CD8-positive, alpha-beta memory T cell (primary cell): ENCODE data around the gene GARIN5A. TPM values are rescaled to one million over a fixed set of nuclear protein-coding genes. Genes with fewer than 3 reads are reported as not detected.
"Not testable (repeated sequence)": the region's sequence is repeated elsewhere in the genome, so short reads cannot be mapped to it uniquely, and the experiment has no call there.

Source experiments
- CTCF ChIA-PET: fragments of 350-600 bp; sonication (Branson Sonifier 250); formaldehyde crosslinking; loops from one replicate; lab custom pipeline; 2021; ENCODE audit warnings: antibody characterized with exemption; lab: Charles Lee
- POLR2A ChIA-PET: fragments of 350-600 bp; sonication (Branson Sonifier 250); formaldehyde crosslinking; loops from one replicate; lab custom pipeline; 2021; ENCODE audit warnings: antibody characterized with exemption; lab: Charles Lee
- DNase-seq, 5 donors: peaks; one replicate each; pipeline versions ENCODE4 v3.0.0 to v3.0.0-alpha.2; 2020 to 2022; ENCODE audit warnings: mixed read lengths in 1 of 5
- H3K27ac ChIP-seq: one replicate; pipeline ENCODE4 v1.7.0; 2013; ENCODE audit warnings: low read depth, mild to moderate bottlenecking, low read length, moderate library complexity
- H3K27me3 ChIP-seq: 2 replicates; pipeline ENCODE4 v1.7.0; 2013; ENCODE audit warnings: low read length, mild to moderate bottlenecking; ENCODE audit not compliant: insufficient read depth, poor library complexity, severe bottlenecking
- H3K36me3 ChIP-seq: 2 replicates; pipeline ENCODE4 v1.7.0; 2013; ENCODE audit warnings: mild to moderate bottlenecking, low read length, moderate library complexity; ENCODE audit not compliant: insufficient read depth
- H3K4me1 ChIP-seq: 2 replicates; pipeline ENCODE4 v1.7.0; 2013; ENCODE audit warnings: mild to moderate bottlenecking, low read length, moderate library complexity; ENCODE audit not compliant: insufficient read depth
- H3K4me3 ChIP-seq: 2 replicates; pipeline ENCODE4 v1.7.0; 2013; ENCODE audit warnings: mild to moderate bottlenecking, low read length
- H3K9me3 ChIP-seq: 2 replicates; pipeline ENCODE4 v1.7.0; 2013; ENCODE audit warnings: mild to moderate bottlenecking, low read length
- H3K27ac Mint-ChIP-seq, 8 donors: one replicate each; pipeline ENCODE4 v1.8.0; 2020 to 2021; ENCODE audit warnings: mixed read lengths in 8 of 8, mild to moderate bottlenecking in 6 of 8, inconsistent platforms in 3 of 8, moderate library complexity in 3 of 8
- H3K27me3 Mint-ChIP-seq, 2 donors: one replicate each; pipeline ENCODE4 v1.8.0; 2020 to 2021; ENCODE audit warnings: mixed read lengths in 2 of 2, mild to moderate bottlenecking in 1 of 2, moderate library complexity in 1 of 2
- H3K36me3 Mint-ChIP-seq, 3 donors: one replicate each; pipeline ENCODE4 v1.8.0; 2020 to 2021; ENCODE audit warnings: mixed read lengths in 3 of 3, inconsistent platforms in 1 of 3, mild to moderate bottlenecking in 1 of 3
- H3K4me1 Mint-ChIP-seq, 3 donors: one replicate each; pipeline ENCODE4 v1.8.0; 2020 to 2021; ENCODE audit warnings: mixed read lengths in 3 of 3, inconsistent platforms in 1 of 3, mild to moderate bottlenecking in 1 of 3
- H3K4me3 Mint-ChIP-seq, 7 donors: one replicate each; pipeline ENCODE4 v1.8.0; 2020 to 2021; ENCODE audit warnings: mixed read lengths in 7 of 7, mild to moderate bottlenecking in 6 of 7, moderate library complexity in 4 of 7, inconsistent platforms in 2 of 7
- H3K9me3 Mint-ChIP-seq, 5 donors: one replicate each; pipeline ENCODE4 v1.8.0; 2020 to 2022; ENCODE audit warnings: mixed read lengths in 5 of 5, mild to moderate bottlenecking in 3 of 5, moderate library complexity in 2 of 5, inconsistent platforms in 1 of 5
- polyA plus RNA-seq: library from polyadenylated mRNA; unstranded; fragments of 300-500 nt; fragmentation: Illumina TruSeq; gene quantifications from one replicate; pipeline ENCODE4 v1.2.3, GENCODE V29; 2021
- total RNA-seq, 2 experiments: library from RNA; stranded (reverse); gene quantifications; one replicate each; pipeline ENCODE4 v1.2.3, GENCODE V29; 2021

The GARIN5A gene
- total and polyA plus RNA-seq, 3 experiments from 2014 or later, result 0.33 to 0.97 (median 0.57) TPM

DNA sequence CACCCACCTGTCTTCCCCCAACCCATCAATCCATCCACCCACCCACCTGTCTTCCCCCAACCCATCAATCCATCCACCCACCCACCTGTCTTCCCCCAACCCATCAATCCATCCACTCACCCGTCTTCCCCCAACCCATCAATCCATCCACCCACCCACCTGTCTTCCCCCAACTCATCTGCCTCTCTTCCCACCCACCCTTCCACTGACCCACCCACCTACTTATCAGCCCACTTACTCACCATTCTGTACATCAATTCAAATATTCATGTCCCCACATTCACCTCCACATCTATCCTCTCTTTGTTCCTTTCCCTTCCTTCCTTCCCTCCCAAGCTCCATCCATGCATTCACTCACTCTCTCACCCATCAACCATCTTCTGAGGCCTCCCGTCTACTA is 37.5 kb downstream of the GARIN5A start:
- H3K27ac Mint-ChIP-seq, H3K9me3 Mint-ChIP-seq, CTCF ChIA-PET, H3K27ac ChIP-seq, H3K4me1 Mint-ChIP-seq, H3K9me3 ChIP-seq, H3K4me3 ChIP-seq, H3K36me3 Mint-ChIP-seq, H3K36me3 ChIP-seq, POLR2A ChIA-PET, H3K27me3 ChIP-seq, H3K4me1 ChIP-seq, DNase-seq, H3K4me3 Mint-ChIP-seq: not testable (repeated sequence)
- H3K27me3 Mint-ChIP-seq, result peaks cover 7 to 19% of the 10 kb centered on the region in 2 donors

DNA sequence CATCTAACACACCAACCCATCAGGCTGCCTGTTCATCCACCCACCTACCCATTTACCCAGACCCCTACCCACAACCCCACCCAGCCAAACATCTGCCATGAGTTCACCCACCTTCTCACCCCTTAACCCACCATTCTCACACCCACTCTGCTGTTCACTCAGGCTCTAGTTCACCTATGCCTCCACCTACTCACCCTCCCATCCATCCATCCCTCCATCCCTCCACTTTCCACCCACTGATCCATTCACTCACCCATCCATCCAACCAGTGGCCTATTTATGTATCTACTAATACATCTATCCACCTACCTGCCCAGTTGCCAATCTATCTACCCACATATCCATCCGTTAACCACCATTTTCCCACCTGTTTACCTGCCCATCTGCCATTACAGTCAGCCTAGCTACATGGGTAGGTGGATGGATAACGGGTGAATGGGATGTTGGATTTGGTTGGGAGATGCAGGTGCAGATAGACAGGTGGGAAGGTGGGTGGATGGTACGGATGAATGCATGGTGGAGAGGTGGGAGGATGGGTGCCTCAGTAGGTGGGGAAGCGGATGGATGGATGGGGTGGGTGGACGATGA is 38.7 kb downstream of the GARIN5A start:
- no peak overlapping the region for H3K4me3 Mint-ChIP-seq
- H3K9me3 ChIP-seq, result no peaks in the 10 kb centered on the region
- no peak overlapping the region for H3K27ac ChIP-seq
- no peaks in the 10 kb centered on the region for H3K4me1 ChIP-seq
- no peak overlapping the region for H3K27ac Mint-ChIP-seq
- H3K4me3 ChIP-seq, result no peak overlapping the region
- H3K4me1 Mint-ChIP-seq, result no peaks in the 10 kb centered on the region
- H3K27me3 Mint-ChIP-seq, result peaks cover 6 to 26% of the 10 kb centered on the region in 2 donors
- DNase-seq, result no peak
- H3K27me3 ChIP-seq, result no peaks in the 10 kb centered on the region
- H3K36me3 ChIP-seq, result no peaks in the 10 kb centered on the region
- CTCF ChIA-PET, result no interaction called here
- H3K9me3 Mint-ChIP-seq, result peaks cover 0 to 3% (median 0%) of the 10 kb centered on the region in 5 donors
- H3K36me3 Mint-ChIP-seq, result no peaks in the 10 kb centered on the region
- POLR2A ChIA-PET, result no interaction called here

DNA sequence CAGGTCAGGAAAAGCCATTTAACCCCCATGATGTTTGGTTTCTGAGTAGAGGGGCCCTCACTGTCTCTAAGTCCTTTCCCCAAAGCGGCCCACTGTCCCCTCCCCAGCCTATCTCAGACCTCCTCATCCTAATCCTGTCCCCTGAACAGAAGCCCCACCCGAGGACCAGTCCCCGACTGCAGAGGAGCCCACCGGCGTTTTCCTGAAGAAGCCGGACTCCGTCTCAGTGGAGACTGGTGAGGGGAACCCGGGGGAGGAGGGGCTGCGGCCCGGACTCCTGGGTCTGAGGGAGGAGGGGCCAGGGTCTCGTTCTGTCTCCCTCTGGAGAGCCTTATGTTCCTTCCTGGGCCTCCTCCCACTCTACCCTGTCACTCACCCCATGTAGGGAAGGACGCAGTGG is 41.0 kb downstream of the GARIN5A start:
- no peaks in the 10 kb centered on the region for H3K9me3 ChIP-seq
- peaks cover 4% of the 10 kb centered on the region for H3K27me3 ChIP-seq
- H3K27ac ChIP-seq, result no peak overlapping the region
- no peaks in the 10 kb centered on the region for H3K36me3 ChIP-seq
- H3K4me3 ChIP-seq, result no peak overlapping the region
- peaks cover 9% of the 10 kb centered on the region for H3K4me1 ChIP-seq
- ChIA-PET CTCF (no interaction called here), POLR2A (no interaction called here)
- no peak for DNase-seq
- no peak overlapping the region for H3K4me3 Mint-ChIP-seq
- H3K36me3 Mint-ChIP-seq, result peaks cover 0 to 4% (median 0%) of the 10 kb centered on the region in 3 donors
- peaks cover 10 to 38% of the 10 kb centered on the region in 2 donors for H3K27me3 Mint-ChIP-seq
- H3K27ac Mint-ChIP-seq, result no peak overlapping the region
- H3K9me3 Mint-ChIP-seq, result peaks cover 0 to 3% (median 0%) of the 10 kb centered on the region in 5 donors
- H3K4me1 Mint-ChIP-seq, result peaks cover 9 to 11% (median 11%) of the 10 kb centered on the region in 3 donors

DNA sequence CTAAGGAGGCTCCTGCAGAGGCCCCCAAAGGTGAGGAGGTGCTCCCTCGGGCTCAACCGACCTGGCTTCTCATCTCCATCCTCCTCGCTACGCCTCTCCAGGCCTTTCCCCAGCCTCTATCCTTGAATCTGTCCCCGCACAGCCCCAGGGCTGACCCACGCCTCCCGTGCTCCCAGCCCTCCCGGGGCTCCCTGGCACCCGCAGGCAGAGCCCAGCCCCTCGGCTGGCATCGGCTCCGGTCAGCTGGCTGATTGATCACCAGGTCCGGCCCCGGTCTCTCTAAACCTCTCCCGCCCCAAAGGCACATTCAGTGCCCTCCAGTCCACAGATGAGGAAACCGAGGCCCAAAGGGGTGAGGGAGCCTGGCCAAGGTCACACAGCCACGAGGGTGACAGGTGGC is 41.4 kb downstream of the GARIN5A start:
- no peak overlapping the region for H3K4me3 Mint-ChIP-seq
- POLR2A ChIA-PET, result no interaction called here
- H3K27me3 ChIP-seq, result peaks cover 4% of the 10 kb centered on the region

DNA sequence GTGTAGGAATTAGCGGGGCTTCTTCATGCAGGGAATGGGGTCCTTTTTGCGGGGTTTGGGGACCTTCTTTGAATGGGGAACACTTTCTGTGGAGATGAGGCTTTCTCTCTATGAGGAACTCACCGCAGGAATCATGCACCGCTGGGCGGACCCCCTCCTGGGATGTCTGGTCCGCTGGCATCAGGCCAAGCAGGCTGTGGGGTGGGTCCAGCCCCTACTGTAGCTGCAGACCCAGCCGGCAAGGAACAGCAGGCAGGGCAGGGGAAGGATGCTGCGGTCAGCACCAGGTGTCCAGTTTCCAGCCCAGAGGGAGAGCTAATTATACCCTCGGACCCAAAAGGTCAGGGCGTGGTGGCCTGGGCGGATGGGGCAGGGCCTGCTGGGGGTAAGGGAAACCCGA is 42.1 kb downstream of the GARIN5A start:
- Histone ChIP-seq H3K27ac (no peak overlapping the region), H3K4me1 (peaks cover 9% of the 10 kb centered on the region)
- H3K4me1 Mint-ChIP-seq, result peaks cover 9 to 11% (median 11%) of the 10 kb centered on the region in 3 donors

More for the DNA sequence above, 41.4 kb downstream of the GARIN5A start:
- Histone ChIP-seq H3K4me1 (peaks cover 9% of the 10 kb centered on the region), H3K4me3 (no peak overlapping the region), H3K27ac (no peak overlapping the region), H3K36me3 (no peaks in the 10 kb centered on the region), H3K9me3 (no peaks in the 10 kb centered on the region)
- peaks cover 0 to 3% (median 0%) of the 10 kb centered on the region in 5 donors for H3K9me3 Mint-ChIP-seq
- H3K27ac Mint-ChIP-seq, result no peak overlapping the region
- DNase-seq, result no peak
- peaks cover 14 to 39% of the 10 kb centered on the region in 2 donors for H3K27me3 Mint-ChIP-seq
- H3K36me3 Mint-ChIP-seq, result peaks cover 0 to 4% (median 0%) of the 10 kb centered on the region in 3 donors
- peaks cover 9 to 11% (median 11%) of the 10 kb centered on the region in 3 donors for H3K4me1 Mint-ChIP-seq
- CTCF ChIA-PET, result no interaction called here

DNA sequence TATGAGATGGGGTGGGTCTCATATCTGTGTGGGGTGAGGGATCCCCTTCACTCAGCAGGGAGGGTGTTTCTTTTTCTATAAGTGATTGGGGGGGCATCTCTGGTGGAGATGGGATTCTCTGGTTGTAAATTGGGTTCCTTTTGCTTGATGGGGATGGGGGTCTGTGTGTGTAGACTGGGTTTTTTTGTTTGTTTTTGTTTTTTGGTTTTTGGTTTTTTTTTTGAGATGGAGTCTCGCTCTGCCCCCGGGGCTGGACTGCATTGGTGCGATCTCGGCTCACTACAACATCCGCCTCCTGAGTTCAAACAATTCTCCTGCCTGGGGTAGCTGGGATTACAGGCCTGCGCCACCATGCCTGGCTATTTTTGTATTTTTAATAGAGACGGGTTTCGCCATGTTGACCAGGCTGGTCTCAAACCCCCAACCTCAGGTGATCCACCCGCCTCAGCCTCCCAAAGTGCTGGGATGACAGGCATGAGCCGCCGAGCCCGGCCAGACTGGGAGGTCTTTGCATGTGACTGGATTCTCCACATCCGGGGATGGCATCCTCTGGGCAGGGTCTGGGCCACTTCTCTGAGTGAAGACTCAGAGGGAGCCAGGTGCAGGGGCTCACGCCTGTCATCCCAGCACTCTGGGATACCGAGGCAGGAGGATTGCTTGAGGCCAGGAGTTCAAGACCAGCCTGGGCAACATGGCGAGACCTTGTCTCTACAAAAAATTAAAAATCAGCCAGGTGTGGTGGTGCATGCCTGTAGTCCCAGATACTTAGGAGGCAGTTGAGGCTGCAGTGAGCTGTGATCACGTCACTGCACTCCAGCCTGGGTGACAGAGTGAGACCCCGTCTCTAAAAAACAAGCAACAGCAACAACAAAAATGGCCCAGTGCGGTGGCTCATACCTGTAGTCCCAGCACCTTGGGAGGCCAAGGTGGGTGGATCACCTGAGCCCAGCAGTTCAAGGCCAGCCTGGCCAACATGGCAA is 43.2 kb downstream of the GARIN5A start:
- Mint-ChIP-seq H3K4me1 (peaks cover 11 to 15% (median 12%) of the 10 kb centered on the region in 3 donors), H3K36me3 (peaks cover 0 to 4% (median 0%) of the 10 kb centered on the region in 3 donors), H3K9me3 (peaks cover 0 to 3% (median 0%) of the 10 kb centered on the region in 5 donors), H3K27me3 (peaks cover 19 to 42% of the 10 kb centered on the region in 2 donors), H3K4me3 (peak overlapping the region; percentile 64 to 91 (median 71)), H3K27ac (peak overlapping the region in 2 of 8 donors; percentile 63 to 78)
- Histone ChIP-seq H3K4me3 (no peak overlapping the region), H3K9me3 (no peaks in the 10 kb centered on the region), H3K27ac (no peak overlapping the region), H3K36me3 (no peaks in the 10 kb centered on the region), H3K27me3 (peaks cover 4% of the 10 kb centered on the region), H3K4me1 (peaks cover 9% of the 10 kb centered on the region)
- POLR2A ChIA-PET, result no interaction called here
- no peak for DNase-seq
- CTCF ChIA-PET, result no interaction called here

More for the DNA sequence above, 42.1 kb downstream of the GARIN5A start:
- ChIA-PET POLR2A (no interaction called here), CTCF (no interaction called here)
- Histone ChIP-seq H3K36me3 (no peaks in the 10 kb centered on the region), H3K4me3 (no peak overlapping the region), H3K9me3 (no peaks in the 10 kb centered on the region), H3K27me3 (peaks cover 4% of the 10 kb centered on the region)
- Mint-ChIP-seq H3K9me3 (peaks cover 0 to 3% (median 0%) of the 10 kb centered on the region in 5 donors), H3K36me3 (peaks cover 0 to 4% (median 0%) of the 10 kb centered on the region in 3 donors), H3K27me3 (peaks cover 16 to 40% of the 10 kb centered on the region in 2 donors), H3K27ac (no peak overlapping the region), H3K4me3 (no peak overlapping the region)
- no peak for DNase-seq

DNA sequence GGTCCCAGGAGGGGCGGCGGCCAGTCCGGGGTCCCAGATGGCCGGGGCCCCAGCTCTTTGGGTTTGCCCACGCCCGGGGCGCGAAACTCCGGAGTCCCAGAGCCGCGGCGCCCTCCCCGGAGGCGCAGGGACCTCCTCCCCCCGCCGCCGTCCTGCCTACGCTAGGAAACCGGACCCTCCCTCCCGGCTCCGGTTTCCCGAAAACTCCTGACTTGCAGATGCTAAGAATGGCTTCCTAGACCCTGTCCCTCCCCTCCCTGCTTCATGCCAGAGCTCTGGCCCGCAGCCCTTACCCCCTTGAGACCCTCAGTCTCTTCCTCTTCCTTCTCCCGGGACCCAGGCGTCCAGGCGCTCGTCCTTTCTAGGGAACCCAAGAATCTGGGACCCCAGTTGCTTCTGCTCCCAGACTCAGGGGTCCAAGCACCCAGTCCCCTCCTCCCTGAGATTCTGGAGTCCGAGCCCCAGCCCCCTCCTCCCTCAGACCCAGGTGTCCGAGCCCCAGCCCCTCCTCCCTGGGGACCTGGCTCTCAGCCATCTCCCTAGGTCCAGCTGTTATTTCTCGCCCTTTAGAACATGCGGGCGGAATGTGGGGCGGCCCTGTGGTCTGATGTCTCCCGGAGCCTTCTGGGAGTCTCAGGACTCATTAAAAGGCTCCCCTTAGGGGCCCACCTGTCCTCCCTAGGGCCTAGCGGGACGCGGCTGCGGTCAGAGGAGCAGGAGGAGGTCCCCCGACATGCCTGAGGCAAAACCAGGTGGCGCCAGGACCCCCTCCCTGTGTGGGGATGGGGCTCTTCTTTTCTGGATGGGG is 44.2 kb downstream of the GARIN5A start, which contains the start of gene MYBPC2:
MYBPC2 (plus strand) TSS at position 672 of the 808 bp plus-strand sequence; CDS start at position 734, 62 bp downstream.
- Histone ChIP-seq H3K27ac (peak within 1 kb of the TSS; percentile 19), H3K4me3 (peak within 1 kb of the TSS; percentile 78), H3K27me3 (peaks cover 4% of the 10 kb centered on the region), H3K36me3 (no peaks in the 10 kb centered on the region), H3K4me1 (peaks cover 9% of the 10 kb centered on the region), H3K9me3 (no peaks in the 10 kb centered on the region)
- Mint-ChIP-seq H3K9me3 (peaks cover 0 to 3% (median 0%) of the 10 kb centered on the region in 5 donors), H3K4me1 (peaks cover 11 to 15% (median 12%) of the 10 kb centered on the region in 3 donors), H3K4me3 (peak within 1 kb of the TSS; percentile 89 to 97 (median 91)), H3K27ac (peak within 1 kb of the TSS in 7 of 8 donors; percentile 64 to 96 (median 90)), H3K36me3 (peaks cover 0 to 4% (median 0%) of the 10 kb centered on the region in 3 donors), H3K27me3 (peaks cover 19 to 42% of the 10 kb centered on the region in 2 donors)
- ChIA-PET CTCF (no interaction called here), POLR2A (no interaction called here)
- no peak for DNase-seq
